GM21576 (cell line): ENCODE results near the gene NXPH3.
"Not testable (repeated sequence)": the region's sequence is repeated elsewhere in the genome, so short reads cannot be mapped to it uniquely, and the experiment has no call there.

Experiments
- ATAC-seq: cut with Tn5 transposase; IDR thresholded peaks from one replicate; pipeline ENCODE4 v1.9.1; 2021; ENCODE audit warnings: mild to moderate bottlenecking, moderate library complexity; ENCODE audit not compliant: unreplicated experiment

The NXPH3 gene

DNA sequence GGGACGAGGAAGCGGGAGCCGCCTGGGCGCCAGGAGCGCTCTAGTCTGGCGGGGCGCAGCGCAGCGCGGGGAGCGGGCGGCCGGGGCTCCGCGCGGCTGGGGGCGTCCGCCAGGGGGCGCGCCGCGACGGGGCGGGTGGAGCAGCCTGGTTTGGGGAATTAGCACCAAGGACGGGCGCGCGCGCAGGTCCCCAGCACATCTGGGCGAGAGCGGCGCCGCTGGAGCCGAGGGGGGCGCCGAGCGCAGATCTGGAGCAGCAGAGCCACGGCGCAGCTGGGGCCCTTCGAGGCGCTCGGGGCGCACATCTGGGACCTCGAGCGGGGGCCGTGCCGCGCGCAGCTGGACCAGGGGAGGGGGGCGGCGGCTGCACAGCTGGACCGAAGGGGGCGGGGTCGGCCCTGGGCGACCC is at the start of gene NXPH3:
Gene NXPH3 (plus strand): TSS at position 193 of the 409 bp plus-strand sequence. CDS start 349 bp downstream, outside the sequence.
- no peak for ATAC-seq

- no peak for ATAC-seq
Measured at GRCh38 chr17:49527927-49528651, 47.6 kb upstream of the NXPH3 start.

DNA sequence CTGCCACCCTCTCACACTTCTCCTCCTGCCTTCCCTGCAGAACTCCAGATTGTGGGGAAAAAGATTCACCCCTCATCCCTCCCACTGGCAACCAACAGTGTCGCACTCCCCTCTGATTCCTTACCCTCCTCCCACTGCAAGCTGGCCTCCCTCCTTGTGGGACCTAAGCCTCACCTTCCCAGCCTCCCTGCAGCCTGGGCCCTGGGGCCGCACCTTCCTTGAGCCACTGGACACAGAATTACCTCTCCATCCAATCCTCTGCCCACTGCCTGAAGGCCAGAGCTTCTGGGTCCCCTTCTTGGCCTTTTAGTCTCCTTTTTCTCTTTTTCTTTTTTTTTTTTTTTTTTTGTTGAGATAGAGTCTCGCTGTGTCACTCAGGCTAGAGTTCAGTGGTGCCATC is 46.7 kb upstream of the NXPH3 start:
- ATAC-seq, result no peak

DNA sequence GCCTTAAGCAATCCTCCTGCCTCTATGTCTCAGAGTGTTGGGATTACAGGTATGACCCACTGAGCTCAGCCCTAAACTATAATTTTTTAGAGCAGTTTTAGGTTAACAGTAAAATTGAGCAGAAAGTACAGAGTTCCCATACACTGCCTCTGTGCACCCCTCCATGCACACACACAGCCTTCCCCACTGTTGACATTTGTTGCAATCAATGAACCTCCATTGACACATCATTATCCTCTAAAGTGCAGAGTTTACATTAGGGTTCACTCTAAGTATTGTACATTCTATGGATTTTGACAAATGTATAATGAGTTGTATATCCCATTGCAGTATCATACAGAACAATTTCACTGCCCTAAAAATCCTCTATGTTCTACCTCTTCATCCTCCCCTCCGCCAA is 45.6 kb upstream of the NXPH3 start:
- no peak for ATAC-seq

GRCh38 chr17:49543860-49544259 is 31.8 kb upstream of the NXPH3 start:
- ATAC-seq, result no peak

DNA sequence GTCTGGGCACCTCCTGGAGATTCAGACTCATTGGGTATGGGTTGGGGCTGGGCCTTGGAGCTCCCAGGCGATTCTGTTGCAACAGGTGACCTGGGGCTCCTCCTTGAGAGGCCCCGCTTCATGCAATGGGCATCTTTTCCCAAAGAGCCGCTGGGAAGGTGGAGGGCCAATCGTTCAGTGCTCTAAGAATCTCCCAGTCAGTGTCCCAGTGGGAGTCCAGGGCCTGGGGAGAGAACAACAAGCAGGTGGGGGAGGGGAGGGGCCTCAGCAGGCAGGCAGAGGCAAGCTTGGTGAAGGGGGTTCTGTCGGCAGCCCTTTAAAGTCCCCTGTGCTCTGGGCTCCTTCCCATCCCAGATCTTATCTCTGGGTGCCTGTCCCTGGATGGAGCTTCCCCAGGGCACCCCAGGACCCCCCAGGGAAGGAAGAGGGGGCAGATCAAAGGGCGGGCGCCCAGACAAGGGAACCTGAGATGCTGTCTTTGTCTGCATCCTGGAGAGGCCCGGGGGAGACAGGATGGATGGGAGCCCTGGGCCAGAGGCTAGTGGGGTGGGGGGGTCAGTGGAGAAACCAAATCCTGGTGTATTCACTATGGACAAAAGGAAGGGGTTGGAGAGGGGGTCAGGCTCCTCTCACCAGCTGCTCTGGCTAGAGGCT is 30.5 kb upstream of the NXPH3 start:
- no peak for ATAC-seq

DNA sequence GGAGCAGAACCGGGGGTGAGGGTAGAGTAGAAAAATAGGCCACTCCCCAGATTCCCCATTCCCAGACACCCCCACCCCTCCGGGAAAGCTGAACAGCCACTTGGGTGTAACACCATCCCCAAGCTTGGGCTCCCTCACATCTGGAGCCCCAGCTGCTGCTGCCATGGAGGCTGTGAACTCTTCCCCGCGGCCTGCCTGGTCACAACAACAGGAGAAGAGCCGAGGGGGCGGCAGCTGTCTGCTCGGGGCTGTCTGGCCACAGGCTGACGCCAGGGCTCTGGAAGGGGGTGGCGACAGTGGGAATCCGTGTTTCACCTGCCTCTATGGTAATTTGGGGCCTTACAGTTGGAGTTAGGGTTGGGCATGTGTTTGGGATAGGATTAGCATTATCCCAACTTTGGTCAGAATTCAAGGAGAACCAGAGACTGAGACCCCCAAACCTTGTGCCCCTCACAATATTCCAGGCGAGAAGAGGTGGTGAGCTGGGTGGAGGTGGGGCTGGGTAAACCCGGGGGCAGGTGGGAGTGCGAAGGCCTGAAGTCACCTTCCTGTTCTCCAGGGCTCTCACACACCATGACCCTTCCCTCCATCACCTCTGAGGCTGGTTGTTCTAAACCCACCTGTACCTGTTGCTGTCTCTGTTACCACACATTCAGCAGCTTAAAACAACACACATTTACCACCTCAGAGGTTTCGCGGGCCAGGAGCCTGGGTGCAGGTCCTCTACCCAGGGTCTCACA is 29.7 kb upstream of the NXPH3 start:
- no peak for ATAC-seq

DNA sequence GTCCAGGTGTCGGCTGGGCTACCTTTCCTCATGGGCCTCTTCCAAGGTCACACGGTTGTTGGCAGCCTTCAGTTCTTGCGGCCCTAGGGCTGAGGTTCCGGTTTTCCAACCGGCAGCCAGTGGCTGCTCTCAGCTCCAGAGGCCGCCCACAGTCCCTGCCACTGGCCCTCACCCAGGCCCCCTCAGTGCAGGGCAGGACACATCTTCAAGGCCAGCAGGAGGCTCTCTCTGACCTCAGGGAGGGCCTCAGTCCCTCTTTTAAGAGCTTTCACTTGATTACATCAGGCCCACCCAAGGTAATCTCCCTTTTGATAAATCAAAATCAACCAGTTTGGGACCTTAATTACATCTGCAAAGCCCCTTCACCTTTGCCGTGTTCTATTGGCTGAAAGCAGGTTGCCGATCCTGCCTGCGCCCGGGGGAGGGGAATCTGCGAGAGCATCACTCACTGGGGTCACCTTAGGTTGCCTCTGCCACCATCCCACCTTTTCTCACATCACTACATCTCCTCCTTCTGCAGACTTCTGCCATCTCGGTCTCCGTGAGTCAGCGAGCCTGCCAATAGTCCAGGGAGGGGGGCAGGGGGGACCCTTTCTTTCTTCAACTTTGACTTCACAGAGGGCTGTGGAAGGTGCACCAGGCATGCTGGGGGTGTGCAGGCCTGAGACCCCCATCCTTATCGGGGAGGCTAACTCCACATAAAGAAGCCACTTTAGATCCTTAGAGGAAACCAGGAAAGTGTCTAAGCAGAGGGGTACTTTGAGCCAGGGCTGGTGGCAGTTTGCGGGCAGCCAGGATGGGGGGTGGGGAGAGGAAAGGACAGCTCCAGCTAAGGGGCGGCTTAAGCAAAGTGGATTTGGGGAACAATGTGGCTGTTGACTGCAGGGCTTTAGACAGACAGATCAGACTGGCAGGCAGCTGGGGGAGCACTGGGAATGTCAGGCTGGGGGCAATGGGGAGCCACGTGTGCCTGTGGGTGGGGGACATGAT is 28.8 kb upstream of the NXPH3 start:
- no peak for ATAC-seq

DNA sequence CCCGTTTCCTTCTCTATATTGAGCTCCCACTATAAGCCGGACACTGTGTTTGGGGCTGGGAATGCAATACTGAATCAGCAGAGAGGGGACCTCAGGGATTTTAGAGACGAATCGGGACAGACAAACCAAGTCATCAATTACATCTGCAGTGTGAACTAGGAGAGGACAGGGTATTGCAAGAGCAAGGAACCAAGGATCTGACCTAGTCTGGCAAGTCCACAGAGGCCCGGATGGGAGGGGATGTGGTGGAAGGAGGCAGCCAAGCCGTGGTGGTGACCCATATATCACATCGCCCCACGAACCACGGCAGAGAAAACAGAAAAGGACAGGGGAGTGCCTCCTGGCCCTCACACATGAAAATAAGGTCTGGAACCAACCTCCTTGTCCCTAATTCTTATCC is 28.1 kb upstream of the NXPH3 start:
- ATAC-seq, result no peak

DNA sequence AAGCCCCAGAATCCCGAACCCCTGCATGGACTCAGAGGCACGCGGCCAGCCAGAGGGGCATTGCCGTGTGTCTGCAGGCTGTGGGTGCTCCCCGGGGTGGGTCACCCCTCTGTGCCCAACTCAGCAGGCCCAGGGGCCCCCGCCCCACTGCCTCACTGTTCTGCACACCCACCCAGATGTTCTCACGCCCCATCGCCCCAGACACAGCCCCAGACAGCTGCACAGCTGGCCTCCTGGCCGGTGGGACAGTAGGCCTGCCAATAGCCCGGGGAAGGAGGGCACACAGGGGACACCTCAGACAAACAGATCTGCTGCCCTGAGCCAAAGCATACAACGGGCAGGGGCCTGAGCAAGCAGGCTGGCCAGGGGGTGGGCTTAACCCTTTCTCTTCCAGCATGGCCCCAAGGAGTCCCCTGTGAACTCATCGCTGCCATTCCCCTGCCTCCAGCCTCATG is 27.6 kb upstream of the NXPH3 start:
- no peak for ATAC-seq

GRCh38 chr17:49548506-49549310 is 27.0 kb upstream of the NXPH3 start:
- ATAC-seq, result no peak

DNA sequence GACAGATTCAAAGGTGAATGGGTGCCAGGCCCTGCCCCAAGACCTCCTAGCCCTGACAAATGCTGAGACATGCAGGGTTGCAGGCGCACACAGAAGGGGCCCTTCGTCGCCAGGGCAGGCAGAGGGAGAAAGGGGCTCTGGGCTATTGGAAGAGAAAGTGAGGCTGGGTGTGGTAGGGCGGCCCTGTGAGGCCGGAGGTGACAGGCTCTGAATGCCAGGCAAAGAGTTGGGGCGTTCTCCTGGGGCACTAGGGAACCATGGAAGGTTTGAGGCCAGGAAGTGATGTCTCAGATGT is 26.4 kb upstream of the NXPH3 start:
- no peak for ATAC-seq

- ATAC-seq, result no peak
Measured at GRCh38 chr17:49549691-49550678, 25.7 kb upstream of the NXPH3 start.

DNA sequence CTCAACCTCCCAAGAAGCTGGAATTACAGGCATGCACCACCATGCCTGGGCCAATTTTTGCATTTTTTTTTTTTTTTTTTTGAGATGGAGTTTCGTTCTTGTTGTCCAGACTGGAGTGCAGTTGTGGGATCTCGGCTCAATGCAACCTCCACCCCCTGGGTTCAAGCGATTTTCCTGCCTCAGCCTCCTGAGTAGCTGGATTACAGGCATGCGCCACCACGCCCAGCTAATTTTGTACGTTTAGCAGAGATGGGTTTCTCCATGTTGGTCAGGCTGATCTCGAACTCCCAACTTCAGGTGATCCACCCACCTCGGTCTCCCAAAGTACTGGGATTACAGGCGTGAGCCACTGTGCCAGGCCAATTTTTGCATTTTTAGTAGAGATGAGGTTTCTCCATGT is 24.9 kb upstream of the NXPH3 start:
- not testable (repeated sequence) for ATAC-seq

DNA sequence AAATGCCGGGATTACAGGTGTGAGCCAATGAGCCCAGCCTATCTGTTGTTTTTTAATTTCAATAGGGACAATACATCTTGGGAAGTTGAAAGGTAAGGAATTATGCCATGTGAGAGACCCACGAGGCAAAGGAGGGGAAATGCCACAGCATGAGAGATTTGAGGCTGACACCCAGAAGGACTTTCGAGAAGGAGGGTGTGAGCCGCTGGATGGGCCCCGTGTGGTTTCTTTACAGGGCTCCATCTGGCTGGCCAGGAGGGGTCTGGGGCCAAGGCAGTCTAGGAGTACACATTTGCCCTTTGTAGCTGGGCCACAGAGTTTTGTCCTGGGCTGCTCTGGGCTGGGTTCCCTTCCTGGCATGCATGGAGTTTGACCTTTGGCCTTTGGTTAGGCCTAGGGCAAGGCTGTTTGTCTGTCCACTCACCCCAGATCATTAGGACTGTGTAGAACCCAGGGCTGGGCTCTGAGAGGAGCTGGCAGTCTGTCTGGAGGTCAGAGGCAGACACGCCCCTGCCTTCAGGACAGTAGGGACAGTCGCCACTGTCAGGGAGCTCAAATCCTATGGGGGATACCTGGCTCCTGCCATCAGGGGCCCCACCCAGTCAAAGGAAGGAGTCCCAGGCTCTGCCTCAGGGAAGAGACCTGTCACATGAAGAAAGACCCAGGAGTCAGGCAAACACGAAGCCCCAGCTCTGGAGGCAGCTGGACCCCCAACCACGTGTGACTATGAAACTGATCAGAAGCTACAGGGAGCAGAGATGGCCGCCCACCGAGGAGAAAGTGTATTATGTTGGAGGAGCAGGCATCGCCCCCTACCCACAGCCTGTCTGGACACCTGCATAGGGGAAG is 24.2 kb upstream of the NXPH3 start:
- no peak for ATAC-seq

GRCh38 chr17:49552070-49552751 is 23.5 kb upstream of the NXPH3 start:
- no peak for ATAC-seq

- ATAC-seq, result no peak
Measured at GRCh38 chr17:49553676-49554335, 21.9 kb upstream of the NXPH3 start.
